ENCODE data around the gene HOXA13.

Gene HOXA13

GRCh38 chr7:27199849-27200760 lies at the start of gene HOXA13:
Gene HOXA13 (minus strand): TSS chr7:27200091. CDS start chr7:27200077, 14 bp downstream.
- DNase-seq (ENCODE audit: low spot score), result peak; percentile 82

GRCh38 chr7:27248911-27249723 lies 49.2 kb upstream of the HOXA13 start:
- DNase-seq (ENCODE audit: low spot score), result no peak

- DNase-seq (ENCODE audit: low spot score), result no peak
These were observed 48.5 kb upstream of the HOXA13 start for GRCh38 chr7:27248427-27248806.

- DNase-seq (ENCODE audit: low spot score), result no peak
These were observed 47.8 kb upstream of the HOXA13 start for GRCh38 chr7:27247452-27248426.

- no peak for DNase-seq (ENCODE audit: low spot score)
These were observed 47.1 kb upstream of the HOXA13 start for GRCh38 chr7:27247000-27247399.

GRCh38 chr7:27245798-27246691 lies 46.2 kb upstream of the HOXA13 start:
- no peak for DNase-seq (ENCODE audit: low spot score)

- no peak for DNase-seq (ENCODE audit: low spot score)
These were observed 45.4 kb upstream of the HOXA13 start for GRCh38 chr7:27245124-27245797.

GRCh38 chr7:27244488-27245123 lies 44.7 kb upstream of the HOXA13 start:
- no peak for DNase-seq (ENCODE audit: low spot score)

- DNase-seq (ENCODE audit: low spot score), result no peak
These were observed 43.7 kb upstream of the HOXA13 start for GRCh38 chr7:27243340-27244163.

- no peak for DNase-seq (ENCODE audit: low spot score)
These were observed 42.9 kb upstream of the HOXA13 start, which contains the start of gene EVX1 for GRCh38 chr7:27242555-27243339. Gene EVX1 (plus strand): TSS chr7:27242802. CDS start chr7:27243031, 229 bp downstream.

GRCh38 chr7:27242154-27242553 lies 42.3 kb upstream of the HOXA13 start:
- DNase-seq (ENCODE audit: low spot score), result no peak

- DNase-seq (ENCODE audit: low spot score), result no peak
These were observed 41.5 kb upstream of the HOXA13 start for GRCh38 chr7:27241189-27242056.

- no peak for DNase-seq (ENCODE audit: low spot score)
These were observed 40.3 kb upstream of the HOXA13 start for GRCh38 chr7:27240015-27240731.

- DNase-seq (ENCODE audit: low spot score), result no peak
These were observed 39.6 kb upstream of the HOXA13 start for GRCh38 chr7:27239387-27240014.

- no peak for DNase-seq (ENCODE audit: low spot score)
These were observed 39.1 kb upstream of the HOXA13 start for GRCh38 chr7:27238979-27239386.
